ENCODE measurements around the gene MYCN.

MYCN gene

GRCh38 chr2:15894481-15895144 is 45.7 kb upstream of the MYCN start:
- in situ Hi-C loops (cut with HindIII; ENCODE audit: low sequenced_read_pairs), result no loop called here
- no peak for TF ChIP-seq CTCF (IDR thresholded peaks at IDR 0.05; ENCODE audit: low read depth, low read length)

GRCh38 chr2:15895615-15896469 is 44.5 kb upstream of the MYCN start:
- in situ Hi-C loops (cut with HindIII; ENCODE audit: low sequenced_read_pairs), result no loop called here
- DNase-seq (ENCODE audit: low read depth, low spot score), result no peak
- TF ChIP-seq CTCF (IDR thresholded peaks at IDR 0.05; ENCODE audit: low read depth, low read length), result no peak
- H3K4me3 ChIP-seq (ENCODE audit: low read depth, low read length), result no peak overlapping the region

More at GRCh38 chr2:15894481-15895144, 45.7 kb upstream of the MYCN start:
- no peak overlapping the region for H3K4me3 ChIP-seq (ENCODE audit: low read depth, low read length)
- no peak for DNase-seq (ENCODE audit: low read depth, low spot score)

GRCh38 chr2:15896859-15897258 is 43.5 kb upstream of the MYCN start:
- no peak overlapping the region for H3K4me3 ChIP-seq (ENCODE audit: low read depth, low read length)

GRCh38 chr2:15897431-15898098 is 42.8 kb upstream of the MYCN start:
- in situ Hi-C loops (cut with HindIII; ENCODE audit: low sequenced_read_pairs), result no loop called here
- TF ChIP-seq CTCF (IDR thresholded peaks at IDR 0.05; ENCODE audit: low read depth, low read length), result no peak
- DNase-seq (ENCODE audit: low read depth, low spot score), result no peak
- H3K4me3 ChIP-seq (ENCODE audit: low read depth, low read length), result no peak overlapping the region

More at GRCh38 chr2:15896859-15897258, 43.5 kb upstream of the MYCN start:
- in situ Hi-C loops (cut with HindIII; ENCODE audit: low sequenced_read_pairs), result no loop called here
- TF ChIP-seq CTCF (IDR thresholded peaks at IDR 0.05; ENCODE audit: low read depth, low read length), result no peak
- DNase-seq (ENCODE audit: low read depth, low spot score), result no peak

- no peak overlapping the region for H3K4me3 ChIP-seq (ENCODE audit: low read depth, low read length)
- TF ChIP-seq CTCF (IDR thresholded peaks at IDR 0.05; ENCODE audit: low read depth, low read length), result no peak
- no peak for DNase-seq (ENCODE audit: low read depth, low spot score)
- in situ Hi-C loops (cut with HindIII; ENCODE audit: low sequenced_read_pairs), result no loop called here
These were observed 41.1 kb upstream of the MYCN start for GRCh38 chr2:15899327-15899612.

- no peak for DNase-seq (ENCODE audit: low read depth, low spot score)
- no peak overlapping the region for H3K4me3 ChIP-seq (ENCODE audit: low read depth, low read length)
- TF ChIP-seq CTCF (IDR thresholded peaks at IDR 0.05; ENCODE audit: low read depth, low read length), result no peak
- in situ Hi-C loops (cut with HindIII; ENCODE audit: low sequenced_read_pairs), result no loop called here
These were observed 40.4 kb upstream of the MYCN start for GRCh38 chr2:15899751-15900493.
